HG03378 (cell line): ENCODE results near the gene MVD.

Source experiments
- ATAC-seq: cut with Tn5 transposase; IDR thresholded peaks from one replicate; pipeline ENCODE4 v1.9.1; 2021; ENCODE audit warnings: mild to moderate bottlenecking, moderate library complexity; ENCODE audit not compliant: unreplicated experiment

MVD gene

DNA sequence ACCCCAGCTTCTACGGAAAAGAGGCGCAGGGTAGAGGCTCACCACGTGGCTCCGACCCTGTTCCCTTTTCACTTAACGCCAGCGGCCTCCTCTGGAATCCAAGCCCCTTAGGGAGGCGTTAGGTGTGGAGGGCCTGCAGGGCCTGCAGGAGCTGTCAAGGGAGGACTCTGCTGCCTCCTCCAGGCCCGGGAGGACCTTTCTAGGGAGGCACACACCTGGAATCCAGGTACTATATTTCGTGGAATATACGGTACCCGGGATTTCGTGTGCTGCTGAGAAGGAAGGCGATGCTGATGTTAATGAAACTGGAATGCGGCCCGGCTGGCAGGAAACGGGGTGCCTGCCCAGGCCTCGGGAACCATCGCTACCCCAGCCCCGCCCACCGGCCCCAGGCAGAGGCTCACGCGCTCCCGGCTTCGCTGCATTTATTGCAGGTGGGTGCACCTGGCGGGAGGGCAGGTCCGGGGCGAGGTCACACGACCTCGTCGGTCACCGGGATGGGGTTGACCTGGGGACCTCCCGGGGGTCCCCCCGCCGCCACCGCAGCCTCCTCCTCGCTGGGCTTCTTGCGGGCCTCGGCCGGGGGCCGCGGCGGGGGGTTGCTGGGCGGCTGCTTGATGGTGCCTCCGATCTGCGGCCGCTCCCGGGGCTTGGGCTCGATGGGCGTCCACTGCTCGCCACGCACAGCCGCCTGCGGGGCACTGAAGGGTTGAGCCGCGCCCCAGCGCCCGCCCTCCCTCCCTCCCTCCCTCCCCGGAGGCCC, 19.8 kb downstream of the MVD start:
- ATAC-seq = no peak

DNA sequence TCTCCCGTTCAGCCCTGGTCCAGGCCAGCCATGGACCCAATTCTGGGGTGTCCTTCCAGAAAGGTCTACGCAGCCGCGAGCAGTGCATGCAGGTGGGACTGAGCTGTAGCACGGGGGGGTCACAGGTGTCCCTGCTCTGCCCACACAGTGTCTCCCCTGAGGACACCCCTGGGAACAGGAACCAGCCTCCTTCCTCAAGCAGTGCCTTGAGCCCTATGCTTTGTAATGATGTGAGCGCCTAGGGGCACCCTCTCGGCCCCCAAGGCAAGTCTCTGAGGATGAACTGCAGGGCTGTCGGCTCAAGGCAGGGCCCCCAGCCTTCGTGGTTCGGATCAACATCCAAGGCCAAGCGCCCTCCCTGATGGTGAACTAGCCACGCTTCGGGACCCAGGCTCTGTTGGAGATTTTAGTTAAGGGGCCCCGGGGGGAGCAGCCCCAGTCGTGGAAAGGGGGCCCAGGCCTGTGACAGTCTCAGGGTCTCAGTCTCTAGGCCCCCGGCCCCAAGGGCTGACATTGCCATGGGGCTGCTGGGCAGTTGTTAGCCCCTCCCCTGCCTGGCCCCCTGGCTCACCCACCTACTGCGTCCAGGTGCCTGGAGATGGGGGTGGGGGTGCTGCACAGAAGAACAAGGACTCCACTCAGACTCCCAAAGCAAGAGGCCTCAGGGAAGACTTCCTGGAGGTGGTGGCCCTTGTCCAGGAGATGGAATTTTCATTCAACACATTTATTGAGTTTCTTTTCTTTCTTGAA, 22.2 kb downstream of the MVD start:
- no peak for ATAC-seq

DNA sequence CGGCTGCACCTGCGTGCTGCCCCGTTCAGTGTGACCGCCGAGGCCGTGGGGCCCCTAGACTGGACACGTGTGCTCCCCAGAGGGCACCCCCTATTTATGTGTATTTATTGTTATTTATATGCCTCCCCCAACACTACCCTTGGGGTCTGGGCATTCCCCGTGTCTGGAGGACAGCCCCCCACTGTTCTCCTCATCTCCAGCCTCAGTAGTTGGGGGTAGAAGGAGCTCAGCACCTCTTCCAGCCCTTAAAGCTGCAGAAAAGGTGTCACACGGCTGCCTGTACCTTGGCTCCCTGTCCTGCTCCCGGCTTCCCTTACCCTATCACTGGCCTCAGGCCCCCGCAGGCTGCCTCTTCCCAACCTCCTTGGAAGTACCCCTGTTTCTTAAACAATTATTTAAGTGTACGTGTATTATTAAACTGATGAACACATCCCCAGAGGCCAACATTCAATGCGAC, 22.8 kb downstream of the MVD start:
- no peak for ATAC-seq

DNA sequence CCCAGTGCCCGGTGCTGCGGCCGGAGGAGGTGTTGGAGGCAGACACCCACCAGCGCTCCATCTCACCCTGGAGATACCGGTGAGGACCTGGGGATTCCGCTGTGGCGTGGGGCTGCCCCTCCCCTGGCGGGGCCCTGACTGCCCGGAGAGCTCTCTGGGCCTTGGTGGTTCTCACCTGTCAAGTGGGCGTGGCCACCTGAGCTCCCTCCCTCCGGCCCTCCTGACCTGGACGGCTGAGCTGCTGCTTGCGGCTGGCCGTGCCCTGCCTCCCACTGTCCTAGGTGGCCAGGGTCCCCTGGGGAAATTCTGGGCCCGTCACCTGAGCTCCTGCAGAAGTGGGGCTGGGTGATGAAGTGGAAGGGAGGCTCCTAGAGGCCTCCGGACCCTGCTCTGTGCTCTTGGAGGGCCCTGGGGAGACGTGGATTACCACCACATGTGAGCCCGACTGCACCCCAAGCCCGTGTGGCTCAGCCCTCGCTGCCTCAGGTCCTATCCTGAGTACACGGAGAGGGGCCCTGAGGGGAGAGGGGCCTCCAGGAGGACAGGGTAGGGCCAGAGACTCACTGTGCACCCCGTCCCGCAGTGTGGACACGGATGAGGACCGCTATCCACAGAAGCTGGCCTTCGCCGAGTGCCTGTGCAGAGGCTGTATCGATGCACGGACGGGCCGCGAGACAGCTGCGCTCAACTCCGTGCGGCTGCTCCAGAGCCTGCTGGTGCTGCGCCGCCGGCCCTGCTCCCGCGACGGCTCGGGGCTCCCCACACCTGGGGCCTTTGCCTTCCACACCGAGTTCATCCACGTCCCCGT, 23.5 kb downstream of the MVD start:
- ATAC-seq = no peak

DNA sequence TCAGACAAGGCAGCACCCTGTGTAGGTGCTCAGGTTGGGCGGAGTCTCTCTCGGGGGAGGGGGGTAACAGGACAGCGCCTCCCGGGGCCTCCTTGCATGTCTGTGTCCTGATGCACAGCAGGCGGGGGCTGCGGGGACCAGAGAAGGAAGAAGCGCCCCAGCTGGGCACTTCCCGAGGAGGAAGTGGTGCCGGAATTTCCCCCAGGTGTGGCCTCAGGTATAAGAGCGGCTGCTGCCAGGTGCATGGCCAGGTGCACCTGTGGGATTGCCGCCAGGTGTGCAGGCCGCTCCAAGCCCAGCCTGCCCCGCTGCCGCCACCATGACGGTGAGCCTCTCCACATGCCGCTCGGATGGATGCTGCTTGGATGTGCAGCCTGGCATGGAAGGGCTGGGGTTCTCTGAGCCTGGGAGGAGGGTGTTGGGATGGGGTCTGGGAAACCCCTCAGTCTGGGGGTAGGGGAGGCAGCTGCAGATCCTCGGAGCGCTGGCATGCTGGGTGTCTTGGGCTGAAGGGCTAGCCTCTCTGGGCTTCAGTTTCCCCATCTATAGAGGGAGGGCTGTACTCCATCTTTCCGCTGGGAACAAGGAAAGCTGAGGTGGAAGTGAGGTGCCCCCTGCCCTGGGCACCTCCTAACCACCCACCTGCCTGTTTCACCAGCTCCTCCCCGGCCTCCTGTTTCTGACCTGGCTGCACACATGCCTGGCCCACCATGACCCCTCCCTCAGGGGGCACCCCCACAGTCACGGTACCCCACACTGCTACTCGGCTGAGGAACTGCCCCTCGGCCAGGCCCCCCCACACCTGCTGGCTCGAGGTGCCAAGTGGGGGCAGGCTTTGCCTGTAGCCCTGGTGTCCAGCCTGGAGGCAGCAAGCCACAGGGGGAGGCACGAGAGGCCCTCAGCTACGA, 24.3 kb downstream of the MVD start, which contains the start of gene IL17C:
TSS of gene IL17C (plus strand) at position 250 of the 908 bp plus-strand sequence. CDS start at position 320, 70 bp downstream.
- no peak for ATAC-seq

DNA sequence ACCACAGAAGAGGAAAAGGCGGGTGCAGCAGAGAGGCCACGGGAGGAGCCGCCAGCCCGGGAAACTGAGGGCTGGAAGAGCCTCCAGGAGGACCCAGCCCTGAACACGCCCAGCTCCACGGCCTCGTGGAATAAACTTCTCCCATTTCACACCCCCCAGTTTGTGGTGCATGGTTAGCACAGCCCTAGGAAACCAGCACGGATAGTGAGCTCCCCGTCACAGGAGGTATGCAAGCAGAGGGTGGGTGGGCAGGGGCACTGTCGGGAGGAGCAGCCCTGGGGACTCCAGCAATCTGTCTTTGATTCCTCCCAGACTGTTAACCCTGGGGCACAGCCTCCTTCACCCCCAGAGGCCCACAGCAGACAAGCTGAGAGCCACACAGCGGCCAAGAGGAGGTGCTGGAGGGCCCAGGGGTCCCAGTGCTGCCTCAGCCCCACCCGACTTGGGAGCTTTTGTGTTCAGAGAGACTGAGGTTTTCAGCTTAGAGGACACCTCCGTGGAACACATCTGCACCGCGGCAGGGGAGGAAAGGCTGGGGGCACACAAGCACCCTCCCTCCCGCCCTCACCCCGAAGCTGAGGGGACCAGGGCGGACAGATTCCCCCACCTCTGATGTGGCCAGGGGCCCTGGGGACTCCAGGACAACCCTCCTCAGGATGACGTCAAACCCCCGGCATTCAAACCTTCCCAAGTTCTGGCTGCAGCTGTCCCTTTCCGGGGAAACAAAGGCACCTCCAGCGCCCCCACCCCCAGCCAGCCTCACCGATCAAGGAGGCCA, 26.2 kb downstream of the MVD start:
- no peak for ATAC-seq

DNA sequence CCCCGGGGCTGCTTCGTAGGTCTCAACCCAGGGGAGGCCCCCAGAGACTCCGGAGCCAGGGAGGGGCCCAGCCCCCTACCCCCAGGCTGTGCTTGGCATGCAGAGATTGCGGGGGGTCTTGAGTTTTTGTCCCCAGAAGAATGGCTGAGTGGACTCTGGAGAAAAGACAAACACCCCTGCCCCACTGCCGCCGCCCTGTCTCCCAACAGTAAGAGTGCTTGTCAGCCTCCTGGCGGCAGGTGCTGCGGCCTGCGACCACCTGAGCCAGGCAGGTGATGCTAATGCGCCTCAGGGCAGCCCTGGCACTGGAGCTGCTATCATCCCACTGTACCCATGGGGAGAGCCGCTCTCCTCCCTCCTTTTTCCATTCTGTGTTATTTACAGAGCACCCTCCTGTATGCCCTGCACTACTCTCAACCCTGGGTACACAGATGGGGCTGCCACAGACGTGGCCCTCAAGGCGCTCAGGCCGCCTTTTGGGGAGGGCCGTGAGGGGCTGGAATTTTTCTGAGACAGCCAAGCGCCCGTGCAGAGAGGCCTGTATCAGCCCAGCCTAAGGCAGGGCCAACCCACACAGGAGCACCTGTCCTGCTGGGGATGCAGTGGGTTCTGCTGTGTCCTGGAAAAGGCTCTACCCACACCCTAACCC, 27.1 kb downstream of the MVD start:
- no peak for ATAC-seq

DNA sequence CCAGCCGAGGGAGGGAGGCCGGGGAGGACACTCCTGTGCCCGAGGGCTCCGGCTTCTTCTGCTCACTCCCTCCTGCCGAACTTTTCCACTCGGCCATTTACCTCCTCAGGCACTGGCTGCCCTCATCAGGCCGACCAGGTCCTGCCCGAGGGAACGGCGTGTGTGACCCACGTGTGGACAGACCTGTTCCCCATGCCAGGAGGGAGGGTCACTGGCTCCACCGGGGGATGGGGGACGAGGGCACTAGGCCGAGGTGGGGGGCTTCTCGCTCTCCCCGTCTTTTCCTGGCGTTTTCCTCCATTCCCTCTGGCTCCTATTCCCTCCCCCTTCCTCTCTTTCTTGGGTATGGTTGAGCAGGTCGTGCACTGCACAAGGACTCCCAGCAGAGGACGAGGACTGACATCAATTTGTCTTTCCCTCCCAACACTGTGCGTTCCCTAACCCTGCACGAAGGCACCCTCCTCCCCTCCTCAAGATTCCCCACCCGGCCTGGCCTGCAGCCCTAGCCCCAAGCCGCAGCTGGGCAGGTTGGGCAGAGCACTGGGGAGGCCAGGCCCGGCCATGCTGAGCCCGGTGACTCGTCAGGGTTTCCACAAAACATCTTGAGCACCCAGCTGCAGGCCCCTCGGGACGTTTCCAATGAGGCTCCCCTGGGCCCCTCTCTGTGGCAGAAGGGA, 27.8 kb downstream of the MVD start:
- no peak for ATAC-seq

DNA sequence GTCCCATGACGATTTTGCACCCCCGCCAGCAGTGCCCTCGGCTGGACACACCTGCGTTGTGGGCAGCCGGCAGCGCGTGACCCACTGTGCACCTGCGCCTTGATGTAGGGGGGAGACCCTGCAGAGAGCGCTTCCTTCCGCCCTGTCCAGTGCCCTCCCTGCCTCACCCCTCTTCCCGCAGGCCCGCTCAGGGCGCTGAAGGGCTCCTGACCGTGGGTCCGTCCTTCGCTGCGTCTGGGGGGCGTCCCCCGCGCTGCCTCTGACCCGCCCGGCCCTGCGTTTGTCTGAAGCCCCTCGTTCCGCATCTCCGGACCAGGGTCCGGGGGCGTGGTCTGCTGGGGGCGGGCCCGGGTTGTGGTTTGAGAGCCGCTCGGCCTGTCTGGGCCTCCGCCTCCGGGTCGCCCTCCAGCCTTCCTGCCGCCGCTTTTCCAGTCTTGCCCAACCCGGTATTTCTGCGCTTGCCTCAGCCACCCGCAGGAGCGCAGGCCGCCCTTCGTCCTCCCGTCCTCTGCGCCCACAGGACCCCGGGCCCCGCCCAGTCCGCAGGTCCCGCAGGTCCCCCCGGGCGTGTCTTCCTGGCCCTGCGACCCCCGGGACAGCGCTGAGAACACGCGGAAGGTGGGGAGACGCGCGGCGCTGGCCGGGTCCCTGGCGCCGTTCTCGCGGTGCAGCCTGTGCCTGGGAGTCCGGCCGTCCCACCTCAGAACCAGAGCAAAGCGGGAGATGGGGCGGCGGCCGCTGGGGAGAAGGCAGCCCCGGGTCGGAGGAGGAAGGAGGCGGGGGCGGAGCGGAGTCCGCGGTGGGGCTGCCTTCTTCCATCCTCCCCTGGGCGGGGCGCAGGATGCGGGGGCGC, 28.5 kb downstream of the MVD start:
- ATAC-seq = peak; percentile 38

DNA sequence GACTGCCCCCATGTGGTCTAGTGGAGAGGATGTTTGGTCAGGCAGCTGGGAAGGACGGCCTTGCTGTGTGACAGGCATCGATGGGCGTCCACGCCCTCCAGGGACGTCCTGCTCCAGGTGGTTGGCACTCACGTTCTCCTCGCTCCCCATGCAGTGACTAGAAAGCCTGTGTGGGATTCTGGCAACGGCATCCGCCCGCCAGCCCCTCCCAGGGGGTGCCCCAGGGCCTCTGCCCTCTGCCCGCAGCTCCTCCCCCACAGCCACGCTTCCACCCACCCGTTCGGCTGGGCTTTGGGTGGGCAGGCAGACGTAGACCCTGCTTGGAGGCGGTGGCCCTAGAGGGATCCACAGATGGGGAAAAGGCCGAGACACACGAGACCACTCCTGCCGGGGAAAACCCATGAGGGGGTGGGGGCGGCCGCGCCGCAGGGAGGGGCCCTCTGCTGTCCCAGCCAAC, 29.2 kb downstream of the MVD start:
- ATAC-seq = peak; percentile 37

DNA sequence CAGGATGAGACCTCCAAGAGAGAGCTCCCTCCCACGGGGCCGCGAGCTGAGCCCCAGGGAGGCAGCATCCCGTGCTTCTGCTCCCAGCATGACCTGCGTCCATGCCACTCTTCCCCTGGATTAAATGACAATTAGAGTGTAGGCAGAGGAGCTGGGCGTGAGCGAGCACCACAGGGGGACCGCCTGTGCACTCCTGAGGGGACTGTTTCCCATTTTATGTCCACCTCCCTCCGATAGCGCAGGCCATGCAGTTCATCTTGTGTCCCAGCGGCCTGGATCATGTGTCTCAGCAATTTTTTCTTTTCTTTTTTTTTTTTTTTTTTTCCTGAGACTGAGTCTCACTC, 30.3 kb downstream of the MVD start:
- no peak for ATAC-seq

DNA sequence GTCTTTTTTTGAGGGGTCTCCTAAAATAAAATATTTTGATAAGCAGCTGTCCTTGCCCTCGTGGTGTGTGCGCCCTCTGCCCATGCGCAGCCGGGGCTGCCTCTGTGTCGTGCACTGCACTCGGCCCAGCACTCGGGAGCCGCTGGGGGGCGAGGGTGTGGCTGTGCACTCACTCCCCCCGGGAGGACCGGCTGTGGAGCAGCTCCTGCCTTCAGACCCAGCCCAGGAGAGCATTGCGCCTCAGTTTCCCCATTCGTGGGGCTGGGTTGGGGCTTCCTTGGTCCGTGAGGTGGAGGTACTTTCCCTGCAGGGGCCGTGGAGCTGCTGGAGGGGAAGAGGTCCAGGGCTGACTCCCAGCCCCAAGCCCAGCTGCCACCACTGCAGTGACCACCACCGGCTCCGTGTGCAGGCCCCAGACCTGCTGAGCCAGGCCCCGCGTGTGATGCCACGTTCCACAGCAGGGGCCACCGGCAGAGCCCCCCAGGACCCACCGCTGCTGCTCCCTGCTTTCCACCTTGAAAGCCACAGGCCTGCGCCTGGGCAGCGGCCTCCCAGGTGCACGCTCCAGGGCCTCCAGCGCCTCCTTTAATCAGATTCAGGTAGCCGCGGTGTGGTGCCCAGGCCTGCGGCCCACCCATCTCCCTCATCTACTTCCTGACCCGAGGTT, 30.8 kb downstream of the MVD start:
- ATAC-seq = no peak

DNA sequence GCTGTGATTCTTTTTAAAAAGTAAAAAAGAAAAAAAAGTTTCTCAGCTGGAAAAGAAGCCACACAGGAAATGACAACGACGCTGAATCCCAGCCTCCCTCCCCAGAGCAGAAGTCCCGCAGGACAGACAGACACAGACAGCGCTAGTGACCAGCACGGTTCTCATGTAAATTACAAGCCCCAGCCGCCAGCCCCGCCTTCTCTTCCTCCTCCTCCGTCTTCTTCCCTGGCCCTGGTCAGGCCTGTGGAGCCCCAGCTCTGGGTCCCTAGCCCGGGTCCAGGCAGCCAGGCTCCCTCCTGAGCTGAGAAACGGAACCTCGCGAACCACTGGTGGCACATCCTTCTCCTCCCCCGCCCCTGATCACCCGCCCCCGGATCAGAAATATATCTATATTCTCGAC, 31.5 kb downstream of the MVD start:
- ATAC-seq = no peak

DNA sequence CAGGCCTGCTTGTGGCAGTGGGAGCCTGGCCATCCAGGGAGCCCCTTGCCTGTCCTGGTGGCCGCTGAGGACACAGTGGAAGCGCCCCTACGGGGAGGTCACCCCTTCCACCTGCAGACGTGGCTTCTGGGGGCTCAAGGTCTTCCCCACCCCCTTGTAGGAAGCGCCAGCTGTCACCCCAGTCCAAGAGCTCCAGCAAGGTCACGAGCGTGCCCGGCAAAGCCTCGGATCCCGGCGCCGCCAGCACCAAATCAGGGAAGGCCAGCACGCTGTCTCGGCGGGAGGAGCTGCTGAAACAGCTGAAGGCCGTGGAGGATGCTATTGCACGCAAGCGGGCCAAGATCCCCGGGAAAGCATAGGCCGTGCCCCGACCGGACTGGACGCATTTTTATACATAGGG, 31.9 kb downstream of the MVD start:
- no peak for ATAC-seq

DNA sequence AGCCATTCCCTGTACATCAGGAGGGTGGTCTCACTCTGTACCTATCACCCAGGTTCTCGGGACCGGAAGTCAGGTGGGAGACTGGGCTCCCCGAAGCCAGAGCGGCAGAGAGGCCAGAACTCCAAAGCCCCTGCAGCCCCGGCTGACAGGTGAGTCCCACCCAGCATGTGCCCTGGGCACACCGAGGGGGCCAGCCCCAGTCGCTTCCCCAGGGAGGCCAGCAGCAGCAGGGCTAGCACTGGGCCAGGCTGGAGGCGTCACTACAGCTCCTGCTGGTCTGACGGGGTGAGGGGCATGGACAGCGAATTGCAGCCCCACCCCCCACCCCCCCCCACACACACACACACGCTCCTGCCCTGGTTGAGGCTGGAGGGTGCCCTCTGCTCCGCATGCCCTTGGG, 32.5 kb downstream of the MVD start:
- ATAC-seq = no peak

DNA sequence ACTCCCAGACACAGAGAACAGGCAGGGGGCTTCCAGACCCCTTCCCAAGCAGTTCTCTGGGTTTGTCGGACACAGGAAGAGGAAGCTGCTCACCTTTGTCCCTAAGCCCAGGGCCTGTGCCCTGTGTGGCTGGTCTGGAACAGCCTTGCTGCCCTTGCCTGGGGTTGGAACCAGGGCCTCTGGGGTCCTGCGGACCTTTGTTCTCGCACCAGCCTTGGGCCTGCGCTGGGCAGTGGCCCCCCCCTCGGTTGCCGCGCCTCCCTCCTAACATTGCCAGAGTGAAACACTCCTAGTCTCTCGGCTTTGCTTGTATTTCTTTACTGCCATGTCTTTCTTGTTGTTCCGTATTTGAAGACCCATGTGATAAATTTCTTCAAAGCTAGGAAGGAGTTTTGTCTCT, 33.1 kb downstream of the MVD start:
- no peak for ATAC-seq

DNA sequence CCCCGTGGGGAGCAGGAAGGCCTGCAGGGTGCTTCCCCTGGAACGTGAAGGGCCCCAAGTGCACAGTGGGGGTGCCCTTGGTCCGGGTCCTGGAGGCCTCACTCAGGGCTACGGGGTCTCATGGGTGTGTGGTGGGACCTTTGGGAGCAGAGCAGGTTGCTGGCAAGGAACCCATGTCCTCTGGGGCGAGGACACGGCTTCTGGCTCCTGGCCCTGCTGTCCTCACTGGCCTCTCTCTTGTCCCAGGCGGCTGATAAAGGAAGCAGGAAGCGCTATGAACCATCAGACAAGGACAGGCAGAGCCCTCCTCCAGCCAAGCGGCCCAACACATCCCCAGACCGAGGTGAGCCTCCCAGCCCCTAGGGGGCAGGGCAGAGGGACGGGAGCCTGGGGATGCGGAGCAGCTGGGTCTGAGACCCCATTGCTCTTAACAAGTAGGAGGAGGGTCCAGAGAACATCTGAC, 34.3 kb downstream of the MVD start:
- no peak for ATAC-seq
